Liver (tissue), 9 donors: Measurements from ENCODE around the gene DNASE2. TPM values are rescaled to one million over a fixed set of nuclear protein-coding genes. Genes with fewer than 3 reads are reported as not detected.

ENCODE experiments used
- DNase-seq: peaks from one replicate; pipeline ENCODE4 v3.0.0-alpha.2; 2017; ENCODE audit warnings: low spot score
- H3K27ac ChIP-seq, 2 donors: one replicate each; pipeline ENCODE4 v1.7.0; 2013; ENCODE audit warnings: inconsistent platforms in 2 of 2, low read length in 2 of 2, control low read depth in 1 of 2, low read depth in 1 of 2, mild to moderate bottlenecking in 1 of 2
- H3K27me3 ChIP-seq, 4 donors: one replicate each; pipeline versions ENCODE4 v1.6.1 to v1.7.0; 2013; ENCODE audit warnings: low read length in 3 of 4, inconsistent platforms in 1 of 4, mild to moderate bottlenecking in 1 of 4, moderate library complexity in 1 of 4; ENCODE audit not compliant: control insufficient read depth in 4 of 4, insufficient read depth in 4 of 4
- H3K36me3 ChIP-seq, 4 donors: one replicate each; pipeline versions ENCODE4 v1.6.1 to v1.7.0; 2013; ENCODE audit warnings: low read length in 3 of 4, mild to moderate bottlenecking in 3 of 4, low read depth in 1 of 4, moderate library complexity in 1 of 4; ENCODE audit not compliant: control insufficient read depth in 4 of 4, insufficient read depth in 3 of 4
- H3K4me1 ChIP-seq, 4 donors: one replicate each; pipeline versions ENCODE4 v1.6.1 to v1.7.0; 2013; ENCODE audit warnings: low read length in 3 of 4, mild to moderate bottlenecking in 3 of 4, moderate library complexity in 1 of 4; ENCODE audit not compliant: control insufficient read depth in 4 of 4, insufficient read depth in 4 of 4
- H3K4me3 ChIP-seq, 3 donors: one replicate each; pipeline versions ENCODE4 v1.6.1 to v1.7.0; 2013; ENCODE audit warnings: low read length in 3 of 3, control low read depth in 1 of 3, low read depth in 1 of 3, mild to moderate bottlenecking in 1 of 3
- H3K9ac ChIP-seq, 2 donors: one replicate each; pipeline ENCODE4 v1.7.0; 2013; ENCODE audit warnings: low read length in 2 of 2, mild to moderate bottlenecking in 2 of 2, moderate library complexity in 2 of 2, control low read depth in 1 of 2, low read depth in 1 of 2
- H3K9me3 ChIP-seq, 4 donors: one replicate each; pipeline versions ENCODE4 v1.6.1 to v1.7.0; 2013; ENCODE audit warnings: low read length in 3 of 4; ENCODE audit not compliant: control insufficient read depth in 4 of 4
- EGR1 ChIP-seq, 2 donors: IDR thresholded peaks; 2 replicates each; pipeline ENCODE4 v1.6.1; 2016 to 2018; ENCODE audit warnings: antibody characterized with exemption in 2 of 2, low read depth in 2 of 2
- FOXA1 ChIP-seq: IDR thresholded peaks from 2 replicates; pipeline ENCODE4 v1.6.1; 2016; ENCODE audit warnings: antibody characterized with exemption
- FOXA2 ChIP-seq: IDR thresholded peaks from 2 replicates; pipeline ENCODE4 v1.6.1; 2016; ENCODE audit warnings: antibody characterized with exemption
- GABPA ChIP-seq, 2 donors: IDR thresholded peaks in 1 of 2; conservative IDR thresholded peaks in 1 of 2; 2 replicates each; pipeline ENCODE4 v1.6.1; 2016; ENCODE audit warnings: antibody characterized with exemption in 2 of 2, mild to moderate bottlenecking in 1 of 2, moderate library complexity in 1 of 2
- HNF4A ChIP-seq, 2 donors: conservative IDR thresholded peaks; 2 replicates each; pipeline ENCODE4 v1.6.1; 2016; ENCODE audit warnings: antibody characterized with exemption in 2 of 2, mild to moderate bottlenecking in 2 of 2
- HNF4G ChIP-seq: IDR thresholded peaks from 2 replicates; pipeline ENCODE4 v1.6.1; 2016; ENCODE audit warnings: antibody characterized with exemption
- JUND ChIP-seq, 2 donors: IDR thresholded peaks; 2 replicates each; pipeline ENCODE4 v1.6.1; 2016; ENCODE audit warnings: antibody characterized with exemption in 2 of 2
- MAX ChIP-seq: IDR thresholded peaks from 2 replicates; pipeline ENCODE4 v1.6.1; 2016; ENCODE audit warnings: antibody characterized with exemption
- NR2F2 ChIP-seq: IDR thresholded peaks from 2 replicates; pipeline ENCODE4 v1.6.1; 2016; ENCODE audit warnings: antibody characterized with exemption
- RAD21 ChIP-seq, 2 donors: IDR thresholded peaks; 2 replicates each; pipeline ENCODE4 v1.6.1; 2016; ENCODE audit warnings: antibody characterized with exemption in 2 of 2, mild to moderate bottlenecking in 2 of 2
- REST ChIP-seq: IDR thresholded peaks from 2 replicates; pipeline ENCODE4 v1.6.1; 2016; ENCODE audit warnings: antibody characterized with exemption, mild to moderate bottlenecking
- RXRA ChIP-seq, 2 donors: IDR thresholded peaks; 2 replicates each; pipeline ENCODE4 v1.6.1; 2017 to 2018; ENCODE audit warnings: antibody characterized with exemption in 2 of 2, mild to moderate bottlenecking in 1 of 2
- SP1 ChIP-seq: IDR thresholded peaks from 2 replicates; pipeline ENCODE4 v1.6.1; 2018; ENCODE audit warnings: antibody characterized with exemption, mild to moderate bottlenecking
- TAF1 ChIP-seq: conservative IDR thresholded peaks from 2 replicates; pipeline ENCODE4 v1.6.1; 2016; ENCODE audit warnings: antibody characterized with exemption, mild to moderate bottlenecking
- YY1 ChIP-seq: IDR thresholded peaks from 2 replicates; pipeline ENCODE4 v1.6.1; 2016; ENCODE audit warnings: antibody characterized with exemption, mild to moderate bottlenecking
- ZBTB33 ChIP-seq: IDR thresholded peaks from 2 replicates; pipeline ENCODE4 v1.6.1; 2016; ENCODE audit warnings: antibody characterized with exemption
- WGBS: extraction: QIAGEN DNeasy Blood & Tissue Kit; methylation state at CpG from one replicate; pipeline ENCODE4 v1.1.7; 2013; 5-methylcytosine and 5-hydroxymethylcytosine counted together
- polyA plus RNA-seq, 2 donors: library from polyadenylated mRNA; stranded (reverse) in 1 of 2; unstranded in 1 of 2; fragments of 200-250 nt in 1 of 2; fragments of >200 nt in 1 of 2; fragmentation: Nextera tagmentation in 1 of 2; extraction: Ambion mirVana in 1 of 2; gene quantifications; one replicate each; pipeline versions ENCODE4 v1.2.1 to v1.2.3, GENCODE V29; 2013 to 2015
- total RNA-seq, 2 donors: library from RNA; depleted of rRNA; stranded (reverse); fragments of >200 nt; gene quantifications; one replicate each; pipeline ENCODE4 v1.2.3, GENCODE V29; 2014
- TF ChIP-seq, protein P1 (sequence below): IDR thresholded peaks from 2 replicates; pipeline ENCODE4 v1.6.1; 2016; ENCODE audit warnings: antibody characterized with exemption
- TF ChIP-seq, protein P2 (sequence below): fragments of 150-350 bp; IDR thresholded peaks from 2 replicates; pipeline ENCODE4 v1.5.1; 2017; ENCODE audit warnings: improper control_type of control experiment, low read depth, low read length; ENCODE audit not compliant: missing input control
- donor health status: healthy.
- donor health status: healthy.
- donor health status: healthy.
- donor health status: healthy.
- donor health status: healthy.

The DNASE2 gene
- total and polyA plus RNA-seq, 4 donors = 11.3 to 18.4 (median 12.8) TPM

DNA sequence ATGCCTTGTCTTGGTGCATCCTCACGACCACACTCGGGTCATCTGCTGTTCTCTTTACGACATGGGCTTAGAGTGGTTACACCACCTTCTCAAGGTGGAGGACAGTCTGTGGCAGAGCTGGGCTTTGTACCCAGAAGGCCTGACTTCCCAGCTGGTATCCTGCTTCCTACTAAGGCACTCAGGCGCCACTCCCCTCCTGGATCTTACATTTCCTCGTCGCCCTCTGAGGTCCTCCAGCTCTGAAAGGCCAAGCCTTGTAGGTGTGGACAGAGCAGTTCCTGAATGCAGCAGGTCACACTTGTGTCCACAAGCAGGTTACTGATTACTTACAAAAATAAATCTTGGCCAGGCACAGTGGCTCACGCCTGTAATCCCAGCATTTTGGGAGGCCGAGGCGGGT lies 25.9 kb upstream of the DNASE2 start:
- no peak for TF ChIP-seq ZBTB33
- TF ChIP-seq FOXA2 = no peak
- no peak for TF ChIP-seq GABPA (IDR thresholded peaks at IDR 0.05 in 1 of 2, conservative IDR thresholded peaks at IDR 0.05 in 1 of 2)
- no peak for TF ChIP-seq NR2F2
- TF ChIP-seq TAF1 = no peak
- no peak for TF ChIP-seq EGR1 (IDR thresholded peaks at IDR 0.05; ENCODE audit: low read depth in 2 of 2)
- no peak for TF ChIP-seq HNF4G
- TF ChIP-seq FOXA1 = no peak
- TF ChIP-seq RAD21 (IDR thresholded peaks at IDR 0.05) = no peak
- TF ChIP-seq REST = no peak
- TF ChIP-seq JUND (IDR thresholded peaks at IDR 0.05) = no peak
- no peak for TF ChIP-seq MAX
- no peak for TF ChIP-seq HNF4A (conservative IDR thresholded peaks at IDR 0.05)
- TF ChIP-seq YY1 = no peak
- no peak for TF ChIP-seq RXRA (IDR thresholded peaks at IDR 0.05)
- TF ChIP-seq SP1 = no peak
- TF ChIP-seq, protein P1, sequence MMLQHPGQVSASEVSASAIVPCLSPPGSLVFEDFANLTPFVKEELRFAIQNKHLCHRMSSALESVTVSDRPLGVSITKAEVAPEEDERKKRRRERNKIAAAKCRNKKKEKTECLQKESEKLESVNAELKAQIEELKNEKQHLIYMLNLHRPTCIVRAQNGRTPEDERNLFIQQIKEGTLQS = no peak
- TF ChIP-seq, protein P2, sequence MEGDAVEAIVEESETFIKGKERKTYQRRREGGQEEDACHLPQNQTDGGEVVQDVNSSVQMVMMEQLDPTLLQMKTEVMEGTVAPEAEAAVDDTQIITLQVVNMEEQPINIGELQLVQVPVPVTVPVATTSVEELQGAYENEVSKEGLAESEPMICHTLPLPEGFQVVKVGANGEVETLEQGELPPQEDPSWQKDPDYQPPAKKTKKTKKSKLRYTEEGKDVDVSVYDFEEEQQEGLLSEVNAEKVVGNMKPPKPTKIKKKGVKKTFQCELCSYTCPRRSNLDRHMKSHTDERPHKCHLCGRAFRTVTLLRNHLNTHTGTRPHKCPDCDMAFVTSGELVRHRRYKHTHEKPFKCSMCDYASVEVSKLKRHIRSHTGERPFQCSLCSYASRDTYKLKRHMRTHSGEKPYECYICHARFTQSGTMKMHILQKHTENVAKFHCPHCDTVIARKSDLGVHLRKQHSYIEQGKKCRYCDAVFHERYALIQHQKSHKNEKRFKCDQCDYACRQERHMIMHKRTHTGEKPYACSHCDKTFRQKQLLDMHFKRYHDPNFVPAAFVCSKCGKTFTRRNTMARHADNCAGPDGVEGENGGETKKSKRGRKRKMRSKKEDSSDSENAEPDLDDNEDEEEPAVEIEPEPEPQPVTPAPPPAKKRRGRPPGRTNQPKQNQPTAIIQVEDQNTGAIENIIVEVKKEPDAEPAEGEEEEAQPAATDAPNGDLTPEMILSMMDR = no peak
- no peak overlapping the region for H3K27ac ChIP-seq
- 91% methylated on average over 9 of the region's 9 CpGs for WGBS
- H3K4me1 ChIP-seq = no peaks in the 10 kb centered on the region
- no peak for DNase-seq
- H3K36me3 ChIP-seq = peaks cover 0 to 5% (median 0%) of the 10 kb centered on the region in 4 donors
- H3K4me3 ChIP-seq = no peak overlapping the region
- no peaks in the 10 kb centered on the region for H3K9me3 ChIP-seq
- no peaks in the 10 kb centered on the region for H3K27me3 ChIP-seq
- H3K9ac ChIP-seq = no peak overlapping the region
